HL-60/S4 treated with phorbol 12-myristate 13-acetate at 8.2 ng/mL for 4 days and 3 days (cell line): Measurements from ENCODE around the gene AFTPH.
"Not testable (repeated sequence)": the region's sequence is repeated elsewhere in the genome, so short reads cannot be mapped to it uniquely, and the experiment has no call there.

ENCODE experiments used
- in situ Hi-C: fragments of 300-500 bp; cut with MboI; formaldehyde crosslinking; loops from 2 replicates; pipeline ENCODE4 v1.15.0; 2022; ENCODE audit warnings: low sequenced_read_pairs

The AFTPH gene

DNA sequence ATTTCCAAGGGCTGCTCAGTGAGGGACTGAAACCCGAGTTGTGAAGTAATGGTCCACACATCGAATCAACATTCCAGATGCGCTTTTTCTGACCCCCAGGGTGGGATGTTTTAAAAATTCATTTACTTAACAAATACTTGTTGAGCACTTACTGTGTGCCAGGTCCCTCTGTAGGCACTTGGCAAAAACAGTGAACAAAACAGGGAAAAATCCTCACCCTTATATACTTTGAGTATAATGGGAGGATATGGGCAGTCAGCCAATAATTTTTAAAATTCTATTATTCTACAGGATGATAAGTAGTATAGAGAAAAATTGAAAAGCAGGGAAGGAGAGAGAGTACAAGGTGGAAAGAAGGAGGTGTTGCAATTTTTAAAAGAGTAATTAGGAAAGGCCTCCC lies 31.3 kb upstream of the AFTPH start:
- in situ Hi-C loops = loop anchor here (25.0 kb wide), 1 partner anchor 431 kb away; no protein-coding TSS in a partner anchor

DNA sequence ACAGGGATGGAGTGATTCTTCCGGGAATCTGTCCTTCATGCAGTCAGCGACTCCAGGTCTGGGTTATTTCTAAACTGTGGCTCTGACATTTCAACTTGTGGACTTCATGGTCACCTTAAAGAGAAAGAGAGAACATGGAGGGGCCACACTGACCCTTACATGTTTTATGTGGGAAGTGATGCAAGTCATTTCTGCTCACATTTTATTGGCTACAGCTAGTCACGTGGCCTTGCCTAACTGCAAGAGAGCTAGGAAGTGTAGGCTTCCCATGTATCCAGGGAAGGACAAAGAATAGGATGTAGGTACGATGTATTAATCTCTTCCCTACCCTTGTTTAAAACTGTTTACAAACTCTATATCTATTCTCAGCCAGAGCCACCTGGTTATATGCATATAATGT lies 30.3 kb upstream of the AFTPH start:
- in situ Hi-C loops = loop anchor here (25.0 kb wide), 1 partner anchor 431 kb away; no protein-coding TSS in a partner anchor

DNA sequence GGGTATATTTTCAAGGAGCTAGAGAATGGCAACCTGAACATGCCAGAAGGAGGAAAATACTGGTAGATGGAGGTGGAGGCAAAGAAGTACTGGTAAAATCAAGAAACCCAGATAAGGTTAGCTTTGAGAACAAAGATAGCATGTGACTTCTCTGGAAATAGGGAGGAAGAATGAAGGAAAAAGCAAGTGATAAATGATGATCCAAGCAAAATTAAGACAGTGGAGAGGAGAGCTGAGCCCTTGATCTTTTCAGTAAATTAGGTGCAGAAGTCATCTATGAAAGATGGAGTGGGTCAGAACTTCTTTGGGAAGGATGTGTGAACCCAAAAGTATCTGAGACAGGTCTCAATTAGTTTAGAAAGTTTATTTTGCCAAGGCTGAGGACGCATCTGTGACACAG lies 25.7 kb upstream of the AFTPH start:
- in situ Hi-C loops = loop anchor here (25.0 kb wide), 1 partner anchor 436 kb away; no protein-coding TSS in a partner anchor

DNA sequence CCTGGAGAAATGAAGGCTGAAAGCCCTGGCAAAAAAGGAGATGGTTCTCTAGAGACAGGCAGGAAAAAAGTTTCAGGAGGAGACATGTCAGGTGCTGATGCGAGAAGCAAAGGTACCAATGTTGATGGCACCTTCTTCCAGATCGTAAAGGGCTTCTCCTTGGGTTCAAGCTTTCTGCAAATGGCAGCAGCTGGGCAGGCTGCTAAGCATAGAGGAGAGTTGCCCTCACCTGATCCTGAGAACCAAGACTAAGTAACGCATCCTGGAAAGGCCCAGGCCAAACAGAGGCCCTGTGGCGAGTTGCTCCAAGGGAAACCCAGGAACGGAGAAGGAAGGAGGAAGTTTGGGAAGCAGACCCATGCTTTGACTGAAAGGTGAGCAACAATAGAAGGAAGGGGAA lies 23.6 kb upstream of the AFTPH start:
- in situ Hi-C loops = no loop called here

DNA sequence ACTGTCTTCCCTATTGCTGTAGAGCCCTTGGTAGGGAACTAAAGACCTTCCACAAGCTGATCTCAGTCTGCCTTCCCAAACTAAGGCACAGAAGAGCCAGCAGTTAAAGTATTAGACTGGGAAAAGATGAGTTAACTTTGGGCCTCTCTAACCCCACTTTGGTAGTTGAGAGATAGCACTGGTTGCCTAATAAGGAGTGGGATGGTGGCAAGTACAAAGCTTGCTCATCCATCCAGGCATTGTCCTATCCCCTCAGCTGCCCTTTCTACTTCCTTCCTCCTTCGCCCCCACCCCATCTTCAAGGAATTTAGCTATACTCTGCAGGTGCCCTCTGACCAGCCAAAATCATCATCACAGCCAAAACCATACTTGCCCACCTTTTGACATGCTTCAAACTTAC lies 22.2 kb upstream of the AFTPH start:
- in situ Hi-C loops = no loop called here

DNA sequence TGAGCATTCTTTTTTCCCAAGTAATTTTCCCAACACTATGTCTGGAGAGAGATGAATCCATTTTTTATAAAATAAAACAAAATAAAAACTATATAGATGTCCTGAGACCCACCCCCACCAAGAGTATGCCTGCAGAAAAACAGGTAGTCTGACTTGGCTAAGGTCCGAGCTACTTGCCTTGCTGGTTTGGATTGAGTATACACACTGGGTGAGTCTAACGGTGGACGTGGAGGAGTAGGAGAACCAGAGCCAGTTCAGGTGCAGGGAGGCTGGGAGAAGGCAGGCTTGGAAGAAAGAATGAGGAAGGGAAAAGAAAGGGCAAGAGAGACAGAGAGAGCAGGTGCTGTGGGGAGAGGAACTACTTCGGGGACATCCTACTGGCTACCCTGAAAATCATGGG lies 21.3 kb upstream of the AFTPH start:
- in situ Hi-C loops = no loop called here

DNA sequence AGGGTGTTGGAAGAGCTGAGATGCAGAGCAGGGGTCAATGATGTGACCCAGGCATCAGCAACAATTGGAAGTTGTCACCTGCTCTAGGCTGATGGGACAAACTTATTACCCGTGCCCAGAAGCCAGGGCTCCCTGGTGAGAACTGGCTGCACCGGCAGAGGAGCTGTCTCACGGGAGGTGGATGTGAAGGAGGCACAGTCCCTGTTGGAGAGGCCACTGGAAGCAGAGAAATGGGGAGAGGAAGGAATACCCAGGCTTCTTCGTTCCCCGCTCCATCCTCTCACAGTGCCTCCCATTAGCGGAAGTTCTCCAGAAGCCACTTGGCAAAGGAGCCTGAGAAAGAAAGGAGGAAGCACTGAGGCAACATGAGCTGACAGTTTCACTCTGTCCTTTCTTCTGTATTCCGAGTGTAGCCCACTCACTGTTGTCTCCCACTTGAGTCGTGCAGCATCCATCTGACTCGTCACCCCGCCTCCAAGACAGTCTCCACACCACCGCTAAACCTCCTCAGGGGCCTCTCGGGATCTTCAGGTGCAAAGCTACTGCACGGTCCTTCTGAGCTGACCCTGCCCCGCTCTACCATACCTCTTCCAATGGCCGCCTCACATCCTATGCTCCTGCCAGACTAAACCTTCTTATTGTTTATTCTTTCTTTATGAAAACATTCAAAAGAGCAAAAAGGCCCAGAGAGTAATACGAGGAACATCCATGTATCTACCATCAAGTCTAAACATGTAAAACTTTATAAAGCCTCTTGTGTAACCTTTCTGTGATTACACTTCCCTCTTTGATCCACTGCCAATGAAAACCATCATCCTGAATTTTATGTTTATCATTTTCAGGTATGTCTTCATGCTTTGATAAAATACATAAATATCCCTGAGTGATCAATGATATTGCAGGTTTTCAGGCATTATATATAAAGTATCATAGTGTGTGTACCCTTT lies 19.1 kb upstream of the AFTPH start:
- in situ Hi-C loops = no loop called here

DNA sequence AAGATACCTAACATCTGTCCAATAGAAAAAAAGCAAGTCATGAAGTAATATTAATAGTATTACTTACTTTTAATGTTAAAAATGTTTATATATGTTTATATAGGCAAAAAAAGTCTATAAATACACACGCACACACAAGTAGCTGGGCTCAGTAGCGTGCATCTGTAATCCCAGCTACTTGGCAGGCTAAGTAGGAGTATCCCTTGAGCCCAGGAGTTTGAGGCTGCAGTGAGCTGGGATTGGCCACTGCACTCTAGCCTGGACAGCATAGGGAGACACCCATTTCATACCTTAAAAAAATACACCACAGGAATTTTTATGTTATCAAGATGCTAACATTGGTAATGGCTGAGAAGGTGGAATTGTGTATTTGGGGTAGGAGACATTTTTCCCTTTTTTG lies 17.4 kb upstream of the AFTPH start:
- in situ Hi-C loops = no loop called here

DNA sequence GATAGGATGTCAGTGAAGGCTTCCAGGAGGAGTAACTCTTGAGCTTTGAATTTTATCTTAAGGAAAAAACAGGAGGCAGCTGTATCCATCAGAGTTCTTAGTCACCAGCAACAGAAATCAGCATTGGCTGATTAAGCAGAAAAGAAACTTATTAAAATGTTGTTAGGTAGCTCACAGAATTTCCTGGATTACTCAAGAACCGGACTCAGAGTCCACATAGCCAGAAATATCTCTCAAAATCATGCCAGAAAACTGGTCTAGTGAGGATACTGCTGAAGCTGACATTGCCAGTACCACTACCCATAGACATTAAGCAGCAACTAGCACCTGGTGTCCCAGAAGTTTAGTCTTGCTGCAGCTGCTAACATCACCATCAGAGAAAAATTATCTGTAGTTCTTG lies 10.1 kb upstream of the AFTPH start:
- in situ Hi-C loops = no loop called here

DNA sequence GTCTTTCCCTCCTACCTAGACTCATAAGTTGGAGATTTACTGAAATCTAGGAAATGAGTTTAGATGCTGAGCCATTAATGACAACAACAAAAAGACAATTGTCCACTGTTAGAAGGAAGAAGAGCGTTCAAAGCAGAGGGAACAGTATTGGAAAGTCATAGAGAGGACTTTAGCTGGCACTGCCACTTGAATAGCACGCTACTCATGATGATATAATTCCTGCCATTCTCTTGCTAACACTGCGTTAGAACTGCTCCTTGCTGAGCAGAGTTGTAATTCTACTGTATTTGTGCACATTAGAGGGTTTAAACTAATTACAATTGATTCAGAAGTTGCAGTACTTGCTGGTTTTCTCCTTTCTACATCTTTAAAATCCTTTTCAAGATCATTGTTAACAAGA lies 9.0 kb upstream of the AFTPH start:
- in situ Hi-C loops = no loop called here

DNA sequence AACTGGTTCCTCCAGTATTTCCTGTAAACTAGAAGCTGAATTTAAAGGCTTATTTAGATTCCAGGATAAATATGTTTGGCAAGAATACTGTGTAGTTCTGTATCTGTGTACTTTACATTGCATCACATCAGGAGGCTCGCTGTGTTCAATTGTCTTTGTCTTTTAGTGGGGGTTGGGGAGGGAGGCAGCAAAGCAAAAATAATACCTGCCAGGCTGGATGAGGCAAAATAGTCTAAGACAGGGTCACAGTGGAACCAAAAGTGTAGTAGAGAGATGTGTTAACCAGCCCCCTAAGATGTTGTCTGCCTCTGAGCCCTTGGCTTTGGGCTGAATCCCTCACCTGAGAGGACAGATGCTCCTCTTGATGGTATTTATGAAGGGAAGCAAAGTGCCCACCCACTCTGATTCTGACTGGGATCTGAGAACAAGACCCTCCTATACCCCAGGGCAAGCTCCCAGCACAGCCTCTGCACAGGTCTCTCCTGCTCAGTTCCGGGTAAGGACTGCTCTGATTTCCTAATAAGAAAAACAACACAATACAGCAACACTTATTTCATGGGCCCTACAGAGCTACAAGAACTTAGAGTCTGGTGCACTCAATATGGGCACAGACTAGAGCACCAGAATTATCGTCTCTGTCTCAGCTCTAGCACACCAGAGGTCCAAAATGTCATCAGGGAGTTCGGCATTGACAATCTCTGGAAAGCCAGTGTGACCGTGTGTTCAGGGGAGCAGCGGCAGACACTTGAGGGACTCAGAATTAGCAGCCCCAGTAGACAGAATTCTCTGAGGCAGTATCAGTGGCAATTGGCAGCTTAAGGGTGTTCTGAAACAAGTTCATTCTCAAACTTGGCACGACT lies 7.2 kb upstream of the AFTPH start:
- in situ Hi-C loops = no loop called here

DNA sequence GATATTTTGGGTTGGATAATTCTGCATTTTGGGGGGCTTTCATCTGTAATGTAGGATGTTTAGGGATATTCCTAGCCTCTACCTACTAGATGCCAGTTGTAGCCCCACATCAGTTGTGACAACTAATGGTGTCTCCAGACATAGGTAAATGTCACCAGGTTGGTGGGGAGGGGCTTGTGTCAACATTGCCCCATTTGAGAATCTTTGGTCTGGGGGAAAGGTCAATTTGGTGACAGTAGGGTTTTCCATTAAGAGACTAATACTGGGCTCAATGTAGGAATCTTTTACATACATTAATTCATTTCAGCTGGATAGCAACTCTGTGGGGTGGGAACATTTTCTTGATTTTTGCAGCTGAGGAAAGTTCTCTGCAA lies 6.6 kb upstream of the AFTPH start:
- in situ Hi-C loops = no loop called here

DNA sequence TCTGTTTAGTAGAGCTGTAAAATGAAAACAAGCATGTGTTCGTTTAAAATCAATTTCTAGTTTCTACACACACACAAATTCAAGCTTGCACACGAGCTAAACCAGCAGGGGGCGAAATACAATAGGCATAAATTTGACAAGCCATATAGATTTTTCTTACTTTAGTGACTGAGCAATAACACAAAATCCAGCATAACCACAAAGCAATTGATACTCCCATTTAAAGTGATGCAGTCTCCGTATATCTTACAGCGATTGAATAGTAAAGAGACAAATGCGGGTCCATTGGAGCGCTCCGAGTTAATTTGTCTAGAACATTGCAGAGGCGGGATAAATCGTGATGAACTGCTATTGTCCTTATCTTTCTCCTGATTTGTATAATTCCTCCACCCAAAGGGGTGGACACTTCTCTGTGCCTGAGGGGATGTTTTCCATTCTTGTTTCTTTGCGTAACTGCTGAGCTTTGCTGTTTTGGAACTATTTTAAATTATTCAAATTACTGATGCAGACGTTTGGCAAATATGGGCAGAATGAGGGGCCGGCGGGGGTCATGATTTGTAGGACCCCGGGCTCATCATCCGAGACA lies 1.2 kb upstream of the AFTPH start:
- in situ Hi-C loops = no loop called here

DNA sequence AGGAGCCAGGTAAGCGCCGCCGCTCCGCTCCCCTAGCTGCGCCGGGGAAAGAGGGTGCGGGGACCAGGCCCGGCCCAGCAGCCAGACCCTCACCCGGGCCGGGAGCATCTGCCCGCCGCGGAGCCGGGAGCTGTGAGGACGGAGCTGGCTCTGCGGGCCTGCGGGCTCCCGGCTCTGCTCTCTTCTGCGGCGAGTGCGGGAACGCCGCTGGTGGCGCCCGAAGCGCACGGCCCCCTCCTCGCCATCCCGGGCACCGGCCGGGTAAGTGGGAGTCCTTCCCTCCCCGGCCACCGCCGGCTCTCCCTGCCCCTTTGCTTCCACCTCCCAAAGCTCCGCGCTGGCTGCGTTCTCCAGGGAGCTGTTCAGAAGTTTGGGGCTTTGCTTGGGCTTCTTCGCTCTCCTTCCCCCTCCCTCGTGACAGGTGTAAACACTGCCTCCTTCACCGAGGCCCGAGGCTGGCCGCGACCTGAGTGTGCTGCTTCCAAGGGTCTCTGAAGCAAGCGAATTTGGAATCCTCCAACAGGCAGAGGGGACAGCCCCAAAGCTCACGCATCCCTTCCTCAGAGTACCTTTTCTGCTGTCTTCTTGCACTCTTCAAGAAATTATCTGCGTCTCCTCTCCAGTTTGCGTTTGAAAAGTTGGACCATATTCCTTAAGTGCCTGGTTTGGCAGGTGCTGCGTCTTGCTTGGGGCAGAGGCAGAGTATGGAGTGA lies 632 bp downstream of the AFTPH start:
- in situ Hi-C loops = no loop called here

DNA sequence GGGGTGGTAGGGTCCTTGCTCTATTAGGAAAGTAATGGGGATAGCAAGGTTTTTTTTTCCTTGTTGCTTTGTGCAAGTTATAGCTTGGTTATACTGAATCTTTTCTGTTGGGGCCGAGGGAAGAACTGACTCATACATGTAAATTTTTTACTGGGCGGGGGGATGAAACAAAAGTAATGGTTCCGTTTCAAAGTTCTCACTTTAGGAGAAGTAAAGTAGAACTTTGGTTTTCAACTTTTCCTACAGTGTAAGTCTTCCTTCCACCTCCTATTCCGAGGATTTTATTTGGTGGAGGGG lies 1.1 kb downstream of the AFTPH start:
- in situ Hi-C loops = no loop called here

DNA sequence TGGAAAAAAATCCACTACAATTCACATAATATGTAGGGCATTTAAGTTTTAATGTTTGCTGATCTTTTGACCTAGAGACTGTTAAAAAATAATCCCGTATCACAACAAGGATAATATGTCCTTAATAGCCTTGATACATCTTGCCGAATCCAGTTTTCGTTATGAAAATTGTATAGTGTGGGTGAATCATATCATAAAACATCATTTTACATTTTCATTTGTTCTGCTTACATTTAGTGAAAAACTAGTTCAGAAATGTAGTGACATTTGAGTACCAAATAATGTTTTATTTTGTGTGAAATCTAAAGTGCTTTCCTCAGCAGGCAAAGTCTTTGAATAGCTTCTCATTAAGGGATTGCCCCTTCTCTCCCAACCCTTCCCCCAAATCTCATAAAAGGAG lies 1.9 kb downstream of the AFTPH start:
- in situ Hi-C loops = no loop called here

DNA sequence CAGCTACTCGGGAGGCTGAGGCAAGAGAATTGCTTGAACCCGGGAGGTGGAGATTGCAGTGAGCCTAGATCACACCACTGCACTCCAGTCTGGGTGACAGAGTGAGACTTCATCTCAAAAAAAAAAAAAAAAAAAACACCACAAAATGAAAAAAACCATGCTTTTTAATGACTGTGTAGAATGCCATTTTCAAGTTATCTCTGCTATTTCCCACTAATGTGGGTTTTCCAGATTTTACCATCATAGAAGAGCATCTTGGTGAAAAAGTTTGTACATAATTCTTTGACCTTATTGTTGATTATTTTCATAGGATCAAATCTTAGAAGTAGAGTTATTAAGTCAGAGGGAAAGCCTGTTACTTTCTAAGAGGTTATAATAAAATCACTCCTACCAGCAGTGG lies 6.8 kb downstream of the AFTPH start:
- in situ Hi-C loops = not testable (repeated sequence)

DNA sequence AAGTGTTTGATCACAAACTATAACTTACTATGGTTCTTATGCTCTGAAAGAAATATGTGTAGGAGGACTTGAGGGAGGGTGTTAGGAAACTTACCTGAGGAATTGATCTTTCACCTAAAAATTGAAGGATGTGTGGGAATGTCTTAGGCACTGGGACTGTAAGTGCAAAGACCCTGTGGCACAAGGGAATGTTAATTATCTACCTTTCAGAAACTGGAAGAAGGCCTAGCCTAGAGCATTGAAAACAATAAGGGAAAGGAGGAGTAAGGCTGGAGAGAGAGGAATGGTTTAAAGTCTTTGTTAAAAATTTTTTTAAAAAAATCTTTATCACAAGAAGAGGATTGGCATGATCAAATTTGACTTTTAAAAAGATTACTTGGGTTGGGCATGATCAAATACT lies 7.9 kb downstream of the AFTPH start:
- in situ Hi-C loops = no loop called here

DNA sequence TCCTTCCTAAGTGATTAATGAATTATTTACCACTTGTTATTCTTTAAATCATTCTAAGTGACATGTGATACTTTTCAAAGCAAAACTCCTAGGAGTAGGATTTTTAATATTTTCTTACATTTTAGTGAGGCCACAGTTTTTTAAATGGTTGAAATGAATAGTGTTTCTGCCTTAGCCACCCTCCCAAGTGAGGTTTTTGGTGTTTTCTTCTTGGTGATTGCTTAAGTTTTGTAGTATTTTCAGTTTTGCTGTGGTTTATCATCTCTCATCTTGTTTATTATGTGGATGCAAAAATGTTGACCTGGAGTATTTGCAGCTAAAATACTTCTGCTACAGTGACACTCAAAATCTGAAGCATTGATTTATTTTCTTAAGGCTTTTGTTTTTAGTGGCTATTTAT lies 9.8 kb downstream of the AFTPH start:
- in situ Hi-C loops = no loop called here

DNA sequence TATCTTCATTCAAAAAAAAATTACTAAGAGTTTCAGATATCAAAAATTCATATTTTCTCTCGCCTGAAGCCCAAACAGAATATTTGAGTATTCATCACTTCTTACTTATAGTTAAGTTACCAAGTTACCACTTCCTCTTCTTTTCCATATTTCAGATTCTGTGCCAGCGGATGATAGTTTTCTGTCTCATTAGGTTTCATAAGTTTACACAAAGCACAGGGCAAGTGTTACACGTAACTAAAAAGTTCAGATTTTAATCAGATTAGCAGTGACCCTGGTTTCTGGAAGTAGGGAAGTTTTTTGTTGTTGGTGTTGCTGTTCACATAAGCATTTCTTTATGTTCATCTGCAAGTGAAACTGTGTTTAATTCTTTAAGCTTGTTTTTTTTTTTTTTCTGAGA lies 10.2 kb downstream of the AFTPH start:
- in situ Hi-C loops = no loop called here

DNA sequence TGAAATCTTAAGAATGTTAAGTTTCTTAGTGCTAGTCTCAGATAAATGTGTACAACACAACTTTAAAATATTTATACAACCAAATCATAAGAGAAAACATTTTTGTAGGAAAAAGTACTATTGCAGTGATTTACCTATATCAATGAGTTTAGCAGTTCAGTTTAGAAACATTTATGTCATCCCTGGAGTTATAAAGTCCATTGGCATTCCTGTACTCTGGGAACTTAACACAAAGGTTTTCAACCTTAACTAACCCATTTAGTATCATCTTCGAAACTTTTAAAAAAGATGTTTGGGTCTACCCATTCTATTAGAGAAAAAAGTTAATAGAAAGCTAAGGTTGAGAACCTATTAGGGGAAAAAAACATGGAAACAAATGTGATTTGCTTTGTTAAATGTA lies 10.9 kb downstream of the AFTPH start:
- in situ Hi-C loops = no loop called here
